ENCODE results near the gene POU2F1.
A peak's percentile ranks its signal among the peaks of the same experiment; 100 is the strongest.

POU2F1 gene

DNA sequence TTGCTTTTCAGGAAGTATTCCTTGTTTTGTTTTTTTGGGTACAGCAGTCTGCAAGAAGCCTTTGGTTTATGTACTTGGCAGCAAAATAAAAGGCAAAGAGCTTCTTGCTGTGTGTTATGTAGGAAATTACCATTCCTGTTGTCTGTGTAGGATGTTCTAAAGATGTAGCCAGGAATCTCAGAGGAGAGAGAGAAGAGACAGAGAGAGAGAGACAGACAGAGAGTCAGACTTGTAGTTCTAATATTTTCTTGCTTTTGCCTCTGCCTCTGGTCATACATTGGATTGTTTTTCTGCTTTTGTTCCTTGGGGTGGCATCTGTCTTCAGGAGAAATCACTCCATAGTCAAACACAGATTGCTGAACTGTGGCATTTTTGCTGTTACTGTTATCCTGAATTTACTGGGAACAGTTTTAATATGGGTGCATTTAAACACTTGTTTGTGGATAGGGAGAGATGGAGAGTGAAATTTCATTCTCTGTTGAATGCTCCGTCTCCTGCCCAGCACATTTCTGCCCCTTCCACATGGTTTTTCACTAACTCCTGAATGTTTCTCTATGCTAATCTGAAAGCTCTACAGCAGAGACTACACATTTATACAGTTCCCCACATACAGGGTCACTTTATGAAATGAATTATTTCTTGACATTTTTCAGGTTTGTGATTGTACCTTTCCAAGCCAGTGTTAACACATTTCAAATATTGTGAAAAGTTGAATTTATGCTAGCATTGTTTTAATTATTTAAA, 49.8 kb downstream of the POU2F1 start:
- DNase-seq: no peak

DNA sequence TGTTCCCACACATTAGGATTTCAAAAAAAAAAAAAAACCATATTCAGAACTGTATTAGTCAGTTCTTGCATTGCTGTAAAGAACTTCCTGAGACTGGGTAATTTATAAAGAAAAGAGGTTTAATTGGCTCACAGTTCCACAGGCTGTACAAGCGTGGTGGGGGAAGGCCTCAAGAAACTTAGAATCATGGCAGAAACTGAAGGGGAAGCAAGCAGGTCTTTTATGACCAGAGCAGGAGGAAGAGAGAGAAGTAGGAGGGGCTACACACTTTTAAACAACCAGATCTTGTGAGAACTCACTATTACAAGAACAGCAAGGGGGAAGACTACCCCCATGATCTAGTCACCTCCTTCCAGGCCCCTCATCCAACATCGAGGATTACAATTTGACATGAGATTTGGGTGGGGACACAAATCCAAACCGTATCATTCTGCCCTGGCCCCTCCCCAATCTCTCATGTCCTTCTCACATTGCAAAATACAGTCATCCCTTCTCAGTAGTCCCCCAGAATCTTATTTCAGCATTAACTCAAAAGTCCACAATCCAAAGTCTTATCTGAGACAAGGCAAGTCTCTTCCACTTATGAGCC, 51.8 kb downstream of the POU2F1 start:
- DNase-seq: no peak

DNA sequence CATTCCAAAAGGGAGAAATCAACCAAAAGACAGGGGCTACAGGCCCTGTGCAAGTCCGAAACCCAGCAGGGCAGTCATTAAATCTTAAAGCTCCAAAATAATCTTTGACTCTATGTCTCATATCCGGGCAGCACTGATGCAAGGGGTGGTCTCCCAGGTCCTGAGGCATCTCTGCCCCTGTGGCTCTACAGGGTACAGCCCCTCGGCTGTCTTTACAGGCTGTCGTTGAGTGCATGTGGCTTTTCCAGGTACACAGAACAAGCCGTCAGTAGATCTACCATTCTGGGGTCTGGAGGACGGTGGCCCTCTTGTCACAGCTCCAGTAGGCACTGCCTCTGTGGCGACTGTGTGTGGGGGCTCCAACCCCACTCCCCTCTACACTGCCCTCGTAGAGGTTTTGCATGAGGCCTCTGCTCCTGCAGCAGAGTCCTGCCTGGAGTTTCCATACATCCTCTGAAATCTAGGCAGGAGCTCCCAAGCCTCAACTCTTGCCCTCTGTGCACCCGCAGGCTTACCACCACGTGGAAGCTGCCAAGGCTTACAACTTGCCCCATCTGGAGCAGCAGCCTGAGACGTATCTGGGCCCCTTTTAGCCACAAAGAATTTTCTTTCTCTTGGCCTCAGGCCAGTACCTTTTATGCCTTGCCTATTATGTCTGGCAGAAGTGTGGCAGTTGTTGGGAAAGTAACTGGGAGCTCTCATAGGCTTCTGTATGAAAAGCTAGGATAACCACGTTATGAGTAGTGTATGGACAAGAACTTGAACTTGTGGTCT, 52.5 kb downstream of the POU2F1 start:
- DNase-seq: peak in 5 of 56 donors; percentile 3 to 8 (median 6)

DNA sequence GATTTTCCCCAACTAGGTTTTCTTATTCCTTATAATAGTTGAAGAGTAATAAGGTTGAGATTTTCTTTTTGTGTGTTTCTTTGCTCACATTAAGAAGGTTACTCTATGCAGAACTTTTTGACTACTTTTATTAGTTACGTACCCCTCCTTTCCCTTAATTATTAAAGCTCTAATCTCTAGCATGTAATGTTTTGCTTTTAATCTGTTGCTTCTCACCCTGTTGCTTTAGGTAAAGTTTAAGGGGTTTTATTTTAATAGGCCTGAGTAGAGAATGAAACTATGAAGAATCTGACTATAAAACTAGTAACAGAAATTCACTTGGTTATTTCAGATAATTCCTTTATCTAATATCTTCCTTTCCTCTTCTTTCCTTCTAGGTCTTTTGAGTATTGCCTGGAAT, 53.4 kb downstream of the POU2F1 start:
- DNase-seq: no peak

DNA sequence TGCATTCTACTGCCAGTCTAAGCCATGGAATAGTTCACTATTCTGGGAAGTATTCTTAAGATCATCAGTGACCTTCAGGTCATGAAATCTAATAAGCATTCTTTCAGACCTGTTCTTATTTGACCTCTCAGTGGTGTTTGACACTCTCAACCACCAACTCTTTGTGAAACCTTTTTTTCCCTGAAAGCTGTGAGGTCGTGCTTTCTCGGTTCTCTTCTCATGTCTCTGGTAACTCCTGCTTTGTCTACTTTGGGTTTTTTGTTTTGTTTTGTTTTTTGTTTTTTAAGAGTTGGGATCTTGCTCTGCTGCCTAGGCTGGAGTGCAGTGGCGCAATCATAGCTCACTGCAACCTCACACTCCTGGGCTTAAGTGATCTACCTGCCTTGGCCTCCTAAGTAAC, 56.3 kb downstream of the POU2F1 start:
- DNase-seq: no peak

DNA sequence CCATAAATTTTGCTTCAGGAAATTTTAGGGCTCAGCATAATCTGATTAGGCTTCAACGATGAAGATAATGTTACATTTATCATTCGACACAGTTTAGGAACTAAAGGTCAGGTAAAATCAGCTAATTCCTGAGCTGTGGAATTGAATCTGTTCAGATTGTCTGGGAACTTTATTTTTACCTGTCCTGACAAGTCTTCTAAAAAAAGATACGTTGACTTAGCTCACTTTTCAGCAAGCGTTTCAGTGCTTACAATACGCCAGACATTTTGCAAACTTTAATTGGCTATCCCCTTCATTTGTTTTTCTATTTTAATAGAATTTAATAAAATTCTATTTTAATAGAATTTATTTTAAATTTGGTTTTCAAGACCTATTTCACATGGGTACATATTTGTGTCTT, 57.8 kb downstream of the POU2F1 start:
- no peak for DNase-seq

DNA sequence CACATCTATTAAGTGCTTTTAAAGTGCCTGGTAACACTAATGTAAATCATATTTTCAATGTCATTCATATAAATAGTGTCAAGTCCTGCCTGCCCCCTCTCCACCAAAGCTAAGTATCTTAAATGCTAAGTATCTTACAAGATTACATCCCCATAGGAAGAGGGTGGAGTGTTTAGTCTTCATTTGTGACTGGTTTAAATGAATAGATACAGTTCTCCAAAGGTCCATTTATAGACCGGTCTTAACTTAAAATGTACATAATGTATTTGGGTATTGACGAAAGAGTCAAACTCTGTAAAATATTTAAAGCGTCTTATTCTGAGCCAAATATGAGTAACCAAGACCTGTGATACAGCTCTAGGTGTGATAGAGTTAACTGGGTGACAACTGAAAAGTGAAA, 60.2 kb downstream of the POU2F1 start:
- no peak for DNase-seq

DNA sequence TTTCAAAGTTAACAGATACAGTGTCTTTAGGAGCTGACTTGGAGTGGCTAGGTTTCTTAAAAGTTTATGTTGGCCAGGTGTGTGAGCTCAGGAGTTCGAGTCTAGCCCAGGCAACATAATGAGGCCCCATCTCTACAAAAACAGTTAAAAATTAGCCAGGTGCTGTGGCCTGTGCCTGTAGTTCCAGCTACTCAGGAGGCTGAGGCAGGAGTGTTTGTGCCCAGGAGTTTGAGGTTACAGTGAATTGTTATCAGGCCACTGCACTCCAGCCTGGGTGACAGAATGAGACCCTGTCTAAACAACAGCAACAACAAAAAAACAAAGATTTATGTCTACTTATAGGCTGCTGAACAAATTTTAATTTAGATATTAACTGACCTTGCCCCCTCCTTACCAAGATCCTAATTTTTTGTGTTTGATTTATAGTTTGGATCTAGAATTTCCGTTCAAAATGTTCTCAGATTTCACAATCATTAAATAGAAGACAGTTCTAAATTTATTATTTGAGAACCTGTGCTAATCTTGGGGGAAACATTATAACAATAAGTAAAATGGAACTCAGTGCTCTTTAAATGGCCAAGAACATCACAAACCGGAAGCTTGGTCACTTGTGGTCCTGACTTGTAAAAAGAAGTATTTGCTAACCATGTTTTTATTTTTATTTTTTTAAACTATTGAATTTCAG, 67.8 kb downstream of the POU2F1 start:
- DNase-seq: no peak

DNA sequence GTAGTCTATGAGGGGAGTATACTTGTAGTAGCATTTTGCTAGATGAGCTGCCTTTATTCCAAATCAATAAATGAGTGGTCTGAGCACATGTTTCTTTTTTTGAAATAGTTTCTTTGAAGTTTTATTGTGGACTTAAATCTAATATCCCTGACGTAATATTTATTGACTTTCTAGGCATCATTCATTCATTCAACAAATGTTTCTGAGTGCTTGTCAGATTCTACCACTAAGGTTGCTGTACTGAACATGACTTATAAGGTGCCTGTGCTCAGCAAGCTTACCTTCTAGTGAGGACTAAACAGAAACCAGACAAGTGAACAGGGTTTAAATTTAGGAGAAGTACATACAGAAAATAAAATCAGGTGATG, 68.4 kb downstream of the POU2F1 start:
- no peak for DNase-seq

DNA sequence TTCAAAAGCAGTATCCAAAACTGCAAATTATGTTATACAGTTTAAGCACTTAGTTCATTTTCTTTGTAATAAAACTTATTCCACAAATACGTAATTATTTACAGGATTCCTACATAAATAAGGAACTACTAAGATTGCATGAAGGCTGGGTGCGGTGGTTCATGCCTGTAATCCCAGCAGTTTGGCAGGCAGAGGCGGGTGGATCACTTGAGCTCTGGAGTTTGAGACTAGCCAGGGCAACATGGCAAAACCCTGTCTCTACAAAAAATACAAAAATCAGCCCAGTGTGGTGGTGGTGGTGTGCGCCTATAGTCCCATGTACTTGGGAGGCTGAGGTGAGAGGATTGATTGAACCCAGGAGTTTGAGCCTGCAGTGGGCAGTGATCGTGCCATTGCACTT, 69.3 kb downstream of the POU2F1 start:
- DNase-seq: no peak

DNA sequence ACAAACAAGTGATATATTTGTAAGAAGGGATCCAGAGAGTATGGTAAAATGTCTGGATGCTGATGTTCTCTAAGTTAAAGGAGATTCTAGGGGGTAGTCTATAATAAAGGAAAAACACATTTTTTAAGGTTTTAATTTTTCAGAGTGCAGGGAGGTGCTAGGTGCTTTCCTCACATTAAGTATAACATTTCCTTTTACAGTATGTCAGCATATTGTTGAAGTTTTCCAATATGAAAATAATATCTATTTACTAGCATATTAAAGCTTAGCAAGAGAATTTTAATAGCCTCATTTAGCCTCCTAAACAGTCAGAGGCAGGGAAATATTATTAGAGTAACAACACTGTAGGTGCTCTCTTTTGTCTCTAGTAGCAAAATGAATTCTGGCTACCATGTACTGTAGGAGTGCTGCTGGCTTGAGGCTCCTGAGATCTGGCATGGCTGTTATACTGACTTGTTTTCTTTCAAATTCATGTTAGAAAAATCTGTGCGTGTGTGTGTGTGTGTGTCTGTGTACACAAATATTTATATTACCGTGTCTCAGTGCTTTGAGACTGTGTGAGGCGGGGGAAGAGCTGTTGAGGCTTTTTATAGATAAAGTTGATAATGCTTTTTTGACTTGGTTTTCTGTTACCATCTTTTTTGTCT, 71.0 kb downstream of the POU2F1 start:
- DNase-seq: no peak

DNA sequence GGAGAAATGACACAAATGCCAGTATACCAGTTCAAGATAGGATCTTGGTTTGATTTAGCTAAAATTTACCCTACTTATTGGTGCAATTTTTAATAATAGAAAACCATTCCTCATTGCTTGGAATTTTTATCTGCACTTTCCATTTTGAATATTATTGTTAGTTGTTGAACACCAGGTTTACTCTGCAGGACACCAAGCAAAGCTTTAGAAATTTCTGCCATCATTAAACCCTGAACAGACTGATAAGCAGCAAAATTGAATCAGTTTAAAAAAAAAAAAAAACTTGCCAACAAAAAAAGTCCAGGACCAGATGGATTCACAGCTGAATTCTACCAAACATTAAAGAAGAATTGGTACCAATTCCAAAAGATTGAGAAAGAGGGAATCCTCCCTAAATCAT, 71.5 kb downstream of the POU2F1 start:
- no peak for DNase-seq

DNA sequence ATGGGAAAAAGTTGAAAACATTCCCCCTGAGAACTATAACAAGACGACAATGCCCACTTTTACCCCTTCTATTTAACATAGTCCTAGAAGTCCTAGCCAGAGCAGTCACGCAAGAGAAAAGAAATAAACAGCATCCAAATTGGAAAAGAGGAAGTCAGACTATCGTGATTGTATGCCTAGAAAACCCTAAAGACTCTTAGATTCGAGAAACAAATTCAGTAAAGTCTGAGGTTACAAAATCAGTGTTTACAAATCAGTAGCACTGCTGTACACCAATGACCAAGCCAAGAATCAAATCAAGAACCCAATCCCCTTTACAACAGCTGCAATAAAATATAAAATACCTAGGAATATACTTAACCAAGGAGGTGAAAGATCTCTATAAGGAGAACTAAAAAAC, 72.4 kb downstream of the POU2F1 start:
- no peak for DNase-seq

DNA sequence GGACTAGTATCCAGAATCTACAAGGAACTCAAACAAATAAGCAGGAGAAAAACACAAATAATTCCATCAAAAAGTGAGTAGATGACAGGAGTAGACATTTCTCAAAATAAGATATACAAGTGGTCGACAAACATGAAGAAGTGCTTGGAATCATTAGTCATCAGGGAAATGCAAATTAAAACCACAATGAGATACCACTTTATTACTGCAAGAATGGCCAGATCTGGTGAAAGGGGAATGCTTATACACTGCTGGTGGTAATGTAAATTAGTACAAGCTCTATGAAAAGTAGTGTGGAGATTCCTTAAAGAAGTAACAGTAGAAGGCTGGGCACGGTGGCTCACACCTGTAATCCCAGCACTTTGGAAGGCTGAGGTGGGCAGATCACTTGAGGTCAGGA, 73.8 kb downstream of the POU2F1 start:
- DNase-seq: no peak

DNA sequence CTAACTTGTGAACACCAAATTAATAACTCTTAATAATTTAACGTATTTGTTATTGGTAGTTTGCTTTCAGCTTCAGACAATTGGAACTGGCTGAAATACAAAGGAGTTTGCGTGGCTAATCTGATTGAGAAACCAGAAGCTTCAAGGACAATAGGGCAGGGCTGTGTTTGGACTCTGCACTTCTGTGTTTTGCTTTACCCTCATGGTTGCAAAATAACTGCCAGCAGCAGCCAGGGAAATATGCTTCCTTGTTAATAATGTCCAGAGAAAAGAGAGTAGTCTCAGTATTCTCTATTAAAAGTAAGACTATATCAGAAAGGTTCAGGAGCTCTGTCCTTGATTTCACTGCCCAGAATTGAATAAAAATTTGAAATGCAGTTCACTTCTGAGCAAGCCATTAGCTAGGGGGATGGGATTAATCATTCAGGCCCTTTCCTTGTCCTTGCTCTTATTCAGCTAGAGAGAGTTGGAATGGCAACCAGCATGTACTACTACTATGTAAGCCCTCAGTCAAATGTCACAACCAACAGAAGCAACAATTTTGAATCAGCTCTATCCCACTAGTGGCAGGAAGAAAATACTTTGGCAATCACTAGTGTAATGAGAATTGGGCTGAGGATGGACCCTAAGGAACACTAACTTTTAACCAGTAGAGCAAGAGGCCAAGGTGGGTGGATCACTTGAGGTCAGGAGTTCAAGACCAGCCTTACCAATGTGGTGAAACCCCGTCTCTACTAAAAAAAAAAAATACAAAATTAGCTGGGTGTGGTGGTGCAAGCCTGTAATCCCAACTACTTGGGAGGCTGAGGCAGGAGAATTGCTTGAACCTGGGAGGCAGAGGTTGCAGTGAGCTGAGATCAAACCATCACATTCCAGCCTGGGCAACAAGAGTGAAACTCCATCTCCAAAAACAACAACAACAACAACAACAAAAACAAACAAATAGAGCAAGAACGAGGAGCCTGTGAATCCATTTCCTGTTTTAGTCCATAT, 76.8 kb downstream of the POU2F1 start:
- DNase-seq: no peak

DNA sequence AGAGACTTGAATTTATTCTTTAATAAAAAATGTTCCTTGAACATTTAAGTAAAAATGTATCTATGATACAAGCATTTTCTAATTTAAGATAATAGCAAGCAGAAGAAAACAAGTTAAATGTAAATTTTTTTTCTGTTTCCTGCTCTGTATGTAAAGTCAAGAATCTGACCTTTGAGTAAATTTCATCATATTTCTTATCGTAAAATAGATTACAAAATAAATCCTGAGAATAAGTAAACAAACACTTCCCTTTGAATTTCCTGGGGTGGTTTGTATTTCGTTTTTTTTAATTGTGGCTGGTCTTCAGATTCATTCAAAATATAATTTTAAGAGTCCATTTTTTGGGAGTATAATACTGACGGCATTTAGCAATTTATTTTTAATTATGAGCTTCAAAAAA, 77.6 kb downstream of the POU2F1 start:
- no peak for DNase-seq

DNA sequence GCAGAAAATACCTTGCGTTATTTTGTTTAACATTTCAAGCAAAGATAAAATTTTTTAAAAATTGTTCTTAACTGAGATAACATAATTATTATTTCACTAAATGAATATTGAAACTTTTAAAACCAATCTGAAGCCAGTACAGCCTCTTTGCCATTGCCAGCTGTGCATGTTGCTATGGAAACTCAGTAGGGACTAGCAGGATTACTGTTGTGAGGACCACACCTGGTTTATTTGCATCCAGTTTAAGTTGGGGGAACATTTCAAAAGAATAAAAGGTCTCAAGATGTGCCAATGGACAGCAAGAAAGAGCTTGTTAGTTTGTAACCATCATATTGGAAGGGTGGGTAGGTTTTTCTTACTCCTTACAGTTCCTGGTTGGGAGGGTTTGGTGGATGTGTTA, 80.7 kb downstream of the POU2F1 start:
- DNase-seq: no peak

DNA sequence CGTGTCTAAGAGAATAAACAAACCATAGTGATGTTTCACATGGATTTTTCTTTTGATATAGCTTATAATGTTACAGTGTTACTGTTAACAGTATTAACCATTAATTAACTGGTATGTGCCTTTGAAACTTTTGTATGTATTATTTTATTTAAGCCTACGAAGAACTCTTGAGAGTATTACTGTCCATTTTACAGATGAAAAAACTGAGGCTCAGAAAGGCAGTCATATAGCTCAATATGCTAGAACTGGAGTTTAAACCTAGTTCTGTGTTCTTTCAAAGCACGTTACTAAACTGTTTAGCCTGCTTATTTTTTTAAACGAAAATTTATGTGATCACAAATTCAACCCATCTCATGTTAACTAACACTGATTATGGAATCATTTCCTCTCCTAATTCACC, 83.5 kb downstream of the POU2F1 start:
- no peak for DNase-seq

DNA sequence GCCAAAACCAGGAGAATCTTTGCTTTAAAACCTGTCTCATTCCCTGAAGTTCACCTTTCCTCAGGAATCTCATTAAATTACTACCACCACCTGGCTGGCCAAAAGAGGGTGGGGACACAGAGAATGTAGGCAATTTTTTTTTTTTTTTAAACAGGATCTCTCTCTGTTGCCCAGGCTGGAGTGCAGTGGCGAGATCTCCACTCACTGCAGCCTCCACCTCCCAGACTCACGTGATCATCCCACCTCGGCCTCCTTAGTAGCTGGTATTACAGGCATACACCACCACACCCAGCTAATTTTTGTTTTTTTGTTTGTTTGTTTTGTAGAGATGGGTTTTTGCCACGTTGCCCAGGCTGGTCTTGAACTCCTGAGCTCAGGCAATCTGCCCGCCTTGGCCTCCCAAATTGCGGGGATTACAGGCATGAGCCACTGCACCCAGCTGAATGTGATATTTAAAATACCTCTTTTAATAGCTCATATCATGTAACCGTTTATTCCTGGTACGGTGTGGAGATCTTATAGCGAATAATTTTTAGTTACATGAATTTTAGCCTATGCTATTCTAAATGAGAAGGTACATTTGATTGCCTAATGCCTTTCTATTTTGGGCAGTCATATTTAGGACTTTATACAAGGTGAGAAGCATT, 84.5 kb downstream of the POU2F1 start:
- no peak for DNase-seq
